ENCODE data around the gene RPTOR. TPM values are rescaled to one million over a fixed set of nuclear protein-coding genes. Genes with fewer than 3 reads are reported as not detected.

The RPTOR gene
- total RNA-seq, 2 experiments from 2014 or later: 45.3 to 49.1 TPM

DNA sequence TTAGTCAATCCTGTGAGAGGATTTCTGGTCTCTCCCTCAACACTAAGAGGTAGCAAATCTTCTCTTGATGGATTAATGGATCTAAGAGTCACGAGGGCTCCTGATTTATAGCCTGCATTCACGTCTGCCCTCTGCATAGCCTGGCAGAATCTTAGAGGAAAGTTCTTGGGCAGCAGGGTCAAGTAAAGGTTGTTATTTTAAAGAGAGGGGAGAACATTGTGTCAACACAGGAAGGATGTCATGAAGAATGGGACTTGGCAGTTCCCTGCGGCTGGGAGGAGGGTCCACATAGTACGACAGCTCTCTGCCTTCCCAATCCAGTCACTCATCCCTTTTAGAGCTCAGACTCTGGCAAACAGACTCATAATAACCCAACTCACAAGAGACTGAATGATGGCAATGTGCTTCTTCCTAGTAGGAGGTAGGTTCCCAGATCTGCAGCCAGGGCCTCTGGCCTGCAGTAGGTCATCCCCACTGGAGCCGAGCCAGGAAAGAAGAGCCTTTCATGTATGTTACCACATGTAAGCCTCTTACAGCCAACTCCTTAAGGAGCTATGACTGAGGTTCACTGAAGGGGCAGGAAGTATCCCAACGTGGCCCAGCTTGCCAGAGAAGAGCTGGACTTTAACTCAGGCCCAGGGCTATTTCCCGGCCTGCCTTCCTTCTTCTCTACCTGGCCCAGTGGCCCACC lies 25.4 kb upstream of the RPTOR start:
- ATAC-seq: no peak
- DNase-seq: no peak
- H3K27me3 Mint-ChIP-seq: peaks cover 2% of the 10 kb centered on the region
- H3K4me3 Mint-ChIP-seq: no peak overlapping the region
- CTCF ChIA-PET: interaction anchor here (1.0 kb wide), 1 partner anchor 10 kb away, joined by 3 read pairs; no protein-coding TSS in a partner anchor
- POLR2A ChIA-PET: no interaction called here
- H3K36me3 Mint-ChIP-seq (ENCODE audit: low read depth): no peaks in the 10 kb centered on the region
- no peaks in the 10 kb centered on the region for H3K9me3 Mint-ChIP-seq
- H3K27ac Mint-ChIP-seq: no peak overlapping the region
- intact Hi-C loops (cut with micrococcal nuclease): no loop called here
- H3K4me1 Mint-ChIP-seq (ENCODE audit: low read depth): no peaks in the 10 kb centered on the region
- TF ChIP-seq, protein P1, sequence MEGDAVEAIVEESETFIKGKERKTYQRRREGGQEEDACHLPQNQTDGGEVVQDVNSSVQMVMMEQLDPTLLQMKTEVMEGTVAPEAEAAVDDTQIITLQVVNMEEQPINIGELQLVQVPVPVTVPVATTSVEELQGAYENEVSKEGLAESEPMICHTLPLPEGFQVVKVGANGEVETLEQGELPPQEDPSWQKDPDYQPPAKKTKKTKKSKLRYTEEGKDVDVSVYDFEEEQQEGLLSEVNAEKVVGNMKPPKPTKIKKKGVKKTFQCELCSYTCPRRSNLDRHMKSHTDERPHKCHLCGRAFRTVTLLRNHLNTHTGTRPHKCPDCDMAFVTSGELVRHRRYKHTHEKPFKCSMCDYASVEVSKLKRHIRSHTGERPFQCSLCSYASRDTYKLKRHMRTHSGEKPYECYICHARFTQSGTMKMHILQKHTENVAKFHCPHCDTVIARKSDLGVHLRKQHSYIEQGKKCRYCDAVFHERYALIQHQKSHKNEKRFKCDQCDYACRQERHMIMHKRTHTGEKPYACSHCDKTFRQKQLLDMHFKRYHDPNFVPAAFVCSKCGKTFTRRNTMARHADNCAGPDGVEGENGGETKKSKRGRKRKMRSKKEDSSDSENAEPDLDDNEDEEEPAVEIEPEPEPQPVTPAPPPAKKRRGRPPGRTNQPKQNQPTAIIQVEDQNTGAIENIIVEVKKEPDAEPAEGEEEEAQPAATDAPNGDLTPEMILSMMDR (IDR thresholded peaks at IDR 0.05): no peak

DNA sequence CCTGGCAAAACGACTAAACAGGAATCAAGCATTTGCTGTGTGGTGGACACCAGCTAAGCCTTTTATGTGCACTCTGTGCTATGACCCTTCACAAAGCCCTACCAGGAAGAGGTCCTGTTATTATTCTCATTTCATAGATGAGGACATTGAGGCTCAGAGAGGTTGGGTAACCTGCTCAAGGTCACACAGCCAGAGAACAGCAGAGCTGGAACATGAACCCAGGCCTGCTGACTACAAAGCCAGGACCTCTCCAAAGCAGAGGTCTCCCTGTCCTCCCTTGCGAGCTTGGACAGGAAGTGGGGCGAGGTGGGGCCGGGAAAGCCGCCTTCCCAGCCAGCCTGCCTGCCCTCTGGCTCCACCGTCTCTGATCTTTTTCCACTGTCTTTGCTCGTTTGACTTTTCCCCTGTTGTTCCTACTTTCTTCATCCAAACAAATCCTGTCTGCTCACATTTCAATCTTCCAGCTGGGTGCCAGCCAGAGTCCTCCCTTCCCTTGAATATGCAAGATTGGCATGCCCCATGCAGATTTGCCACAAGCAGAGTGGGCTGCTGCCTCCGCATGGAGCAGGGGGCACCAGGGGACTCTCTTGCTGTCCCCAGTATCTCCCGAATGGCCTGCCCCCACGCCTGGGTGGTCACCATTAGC lies 23.7 kb upstream of the RPTOR start:
- ATAC-seq (no peak), DNase-seq (no peak)
- no peaks in the 10 kb centered on the region for H3K9me3 Mint-ChIP-seq
- intact Hi-C loops (cut with micrococcal nuclease): no loop called here
- CTCF ChIA-PET: no interaction called here
- H3K27ac Mint-ChIP-seq: no peak overlapping the region
- no peaks in the 10 kb centered on the region for H3K4me1 Mint-ChIP-seq (ENCODE audit: low read depth)
- H3K36me3 Mint-ChIP-seq (ENCODE audit: low read depth): no peaks in the 10 kb centered on the region
- TF ChIP-seq, protein P1 (IDR thresholded peaks at IDR 0.05): no peak
- no peak overlapping the region for H3K4me3 Mint-ChIP-seq
- peaks cover 4% of the 10 kb centered on the region for H3K27me3 Mint-ChIP-seq
- POLR2A ChIA-PET: no interaction called here

DNA sequence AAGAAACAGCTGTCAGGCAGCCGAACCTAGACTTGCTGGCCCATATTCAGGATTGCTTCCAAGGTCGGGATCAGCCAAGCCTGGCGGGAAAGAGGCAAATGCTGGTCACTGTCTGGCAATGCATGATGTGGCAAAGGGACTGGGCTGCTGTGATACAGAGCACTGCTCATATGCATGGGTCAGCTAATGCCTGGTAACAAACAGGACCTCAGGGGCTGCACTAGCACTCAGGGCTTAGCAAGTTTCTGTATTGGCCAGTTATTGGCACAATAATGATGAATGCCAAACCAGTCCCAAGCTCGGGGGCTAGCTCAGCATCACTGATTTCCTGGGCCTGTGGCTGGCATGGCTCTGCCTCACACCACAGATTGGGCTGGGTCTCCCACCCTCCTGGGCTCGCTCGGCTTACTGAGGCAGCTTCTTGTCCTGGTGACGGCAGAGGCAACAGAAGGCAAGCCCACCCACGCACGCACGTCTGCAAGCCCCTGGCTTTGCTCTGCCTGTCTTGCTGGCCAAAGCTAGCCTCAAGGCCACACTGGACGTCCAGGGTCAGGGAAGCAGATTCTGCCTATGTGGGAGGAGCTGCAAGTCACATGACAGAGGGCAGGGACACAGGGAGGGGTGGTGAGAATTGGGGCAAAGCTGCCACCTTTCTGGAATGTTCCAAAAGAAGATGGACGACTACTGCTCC lies 21.4 kb upstream of the RPTOR start:
- intact Hi-C loops (cut with micrococcal nuclease): no loop called here
- Mint-ChIP-seq H3K27me3 (peaks cover 13% of the 10 kb centered on the region), H3K36me3 (ENCODE audit: low read depth) (no peaks in the 10 kb centered on the region), H3K4me3 (no peak overlapping the region), H3K9me3 (no peaks in the 10 kb centered on the region), H3K4me1 (ENCODE audit: low read depth) (no peaks in the 10 kb centered on the region), H3K27ac (no peak overlapping the region)
- DNase-seq (no peak), ATAC-seq (no peak)
- ChIA-PET CTCF (no interaction called here), POLR2A (no interaction called here)
- TF ChIP-seq, protein P1 (IDR thresholded peaks at IDR 0.05): no peak

DNA sequence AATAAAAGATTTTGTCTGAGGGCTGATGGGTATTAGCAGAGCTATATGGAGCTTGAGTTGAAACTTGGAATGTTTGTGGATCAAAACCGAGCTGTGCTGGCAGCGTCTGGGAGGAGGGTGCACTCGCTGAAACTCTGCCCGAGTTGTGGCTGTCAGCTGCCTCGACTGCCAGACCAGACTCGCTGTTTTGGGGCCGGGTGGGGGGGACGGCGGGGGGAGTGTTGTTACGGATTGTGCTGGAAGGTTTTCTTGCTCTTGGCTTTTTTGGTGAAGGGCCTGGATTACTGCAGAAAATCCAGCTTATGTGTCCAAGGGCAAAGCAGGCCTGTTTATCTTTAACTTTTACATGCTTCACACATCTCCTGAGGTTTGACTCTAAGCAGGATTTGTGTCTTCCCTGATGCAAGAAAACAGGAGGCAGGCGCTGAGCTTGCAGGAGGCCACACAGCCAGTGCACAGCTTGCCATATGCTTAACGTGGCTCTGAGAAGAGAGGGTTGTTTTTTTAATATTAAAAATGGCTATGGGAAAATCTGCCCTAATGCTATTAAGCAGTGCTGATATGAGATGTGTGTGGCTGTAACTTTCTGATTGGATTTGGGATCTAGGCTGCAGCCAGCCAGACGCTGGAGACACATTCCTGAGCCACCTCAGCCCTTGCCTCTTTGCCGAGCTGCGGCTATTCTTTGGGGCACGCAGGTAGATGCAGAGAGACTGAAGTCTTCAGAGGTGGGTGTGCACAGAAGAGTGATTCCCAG lies 20.5 kb upstream of the RPTOR start:
- CTCF ChIA-PET: no interaction called here
- Mint-ChIP-seq H3K27ac (no peak overlapping the region), H3K9me3 (no peaks in the 10 kb centered on the region), H3K27me3 (peaks cover 13% of the 10 kb centered on the region), H3K36me3 (ENCODE audit: low read depth) (no peaks in the 10 kb centered on the region), H3K4me1 (ENCODE audit: low read depth) (no peaks in the 10 kb centered on the region), H3K4me3 (no peak overlapping the region)
- TF ChIP-seq, protein P1 (IDR thresholded peaks at IDR 0.05): no peak
- POLR2A ChIA-PET: no interaction called here
- intact Hi-C loops (cut with micrococcal nuclease): no loop called here
- DNase-seq (no peak), ATAC-seq (no peak)

Measured in activated CD8-positive, alpha-beta T cell treated with anti-CD3 and anti-CD28 coated beads for 36 hours (primary cell).